Activated CD4-positive, alpha-beta memory T cell treated with anti-CD3 and anti-CD28 coated beads, Interleukin-2, amount 10 ng/mL, durations not matched to agents 7 days and 5 days (primary cell): ENCODE measurements around the gene FBXO47. TPM values are rescaled to one million over a fixed set of nuclear protein-coding genes. Genes with fewer than 3 reads are reported as not detected.
"Not testable (repeated sequence)": the region's sequence is repeated elsewhere in the genome, so short reads cannot be mapped to it uniquely, and the experiment has no call there.

ENCODE experiments used
- CTCF ChIA-PET: fragments of 350-600 bp; sonication (Branson Sonifier 250); formaldehyde crosslinking; loops from one replicate; lab custom pipeline; 2021; ENCODE audit warnings: antibody characterized with exemption, inconsistent platforms; lab: Charles Lee
- POLR2A ChIA-PET: fragments of 350-600 bp; sonication (Branson Sonifier 250); formaldehyde crosslinking; loops from one replicate; lab custom pipeline; 2021; ENCODE audit warnings: antibody characterized with exemption; lab: Charles Lee
- DNase-seq: peaks from one replicate; pipeline ENCODE4 v3.0.0-alpha.2; 2020
- H3K27ac Mint-ChIP-seq: one replicate; pipeline ENCODE4 v1.8.0; 2021; ENCODE audit warnings: mild to moderate bottlenecking, mixed read lengths
- H3K27me3 Mint-ChIP-seq: one replicate; pipeline ENCODE4 v1.8.0; 2021; ENCODE audit warnings: mixed read lengths
- H3K36me3 Mint-ChIP-seq: one replicate; pipeline ENCODE4 v1.8.0; 2021; ENCODE audit warnings: low read depth, mixed read lengths
- H3K4me1 Mint-ChIP-seq: one replicate; pipeline ENCODE4 v1.8.0; 2021; ENCODE audit warnings: mixed read lengths
- H3K4me3 Mint-ChIP-seq: one replicate; pipeline ENCODE4 v1.8.0; 2021; ENCODE audit warnings: mild to moderate bottlenecking, mixed read lengths
- H3K9me3 Mint-ChIP-seq: one replicate; pipeline ENCODE4 v1.8.0; 2021; ENCODE audit warnings: mixed read lengths
- total RNA-seq, 2 experiments: library from RNA; stranded (reverse); gene quantifications; one replicate each; pipeline ENCODE4 v1.2.3, GENCODE V29; 2021

FBXO47 gene
- total RNA-seq, 2 experiments from 2014 or later = not detected

GRCh38 chr17:38917259-38917658 lies 49.9 kb downstream of the FBXO47 start:
- Mint-ChIP-seq H3K27me3 (no peaks in the 10 kb centered on the region), H3K4me3 (no peak overlapping the region), H3K4me1 (peaks cover 18% of the 10 kb centered on the region), H3K27ac (peak overlapping the region; percentile 55), H3K9me3 (no peaks in the 10 kb centered on the region), H3K36me3 (peaks cover 61% of the 10 kb centered on the region)
- ChIA-PET POLR2A (interaction anchor here (1.0 to 1.4 kb wide), 2 partner anchors 8 to 18 kb away, joined by 3 read pairs; partner anchors contain the start of gene LASP1NB), CTCF (interaction anchor here (0.7 kb wide), 1 partner anchor 46 kb away, joined by 3 read pairs; no protein-coding TSS in a partner anchor)
- peak; percentile 11 for DNase-seq

- H3K9me3 Mint-ChIP-seq = no peaks in the 10 kb centered on the region
- H3K4me3 Mint-ChIP-seq = no peak overlapping the region
- peak overlapping the region; percentile 55 for H3K27ac Mint-ChIP-seq
- ChIA-PET CTCF (interaction anchor here (0.7 kb wide), 1 partner anchor 46 kb away, joined by 3 read pairs; no protein-coding TSS in a partner anchor), POLR2A (interaction anchor here (1.0 to 1.4 kb wide), 2 partner anchors 8 to 18 kb away, joined by 3 read pairs; partner anchors contain the start of gene LASP1NB)
- no peaks in the 10 kb centered on the region for H3K27me3 Mint-ChIP-seq
- peaks cover 61% of the 10 kb centered on the region for H3K36me3 Mint-ChIP-seq
- peaks cover 18% of the 10 kb centered on the region for H3K4me1 Mint-ChIP-seq
- peak; percentile 5 for DNase-seq
Measured at GRCh38 chr17:38916771-38917170, 50.4 kb downstream of the FBXO47 start.

- ChIA-PET CTCF (interaction anchor here (1.2 kb wide), 1 partner anchor 9 kb away, joined by 3 read pairs; no protein-coding TSS in a partner anchor), POLR2A (interaction anchor here (1.3 to 1.4 kb wide), 2 partner anchors 11 to 16 kb away, joined by 3 read pairs; no protein-coding TSS in a partner anchor)
- Mint-ChIP-seq H3K27me3 (no peaks in the 10 kb centered on the region), H3K4me1 (peaks cover 18% of the 10 kb centered on the region), H3K4me3 (no peak overlapping the region), H3K27ac (peak overlapping the region; percentile 3), H3K36me3 (peaks cover 58% of the 10 kb centered on the region), H3K9me3 (no peaks in the 10 kb centered on the region)
- DNase-seq = peak; percentile 9
Measured at GRCh38 chr17:38915639-38915995, 51.6 kb downstream of the FBXO47 start.

DNA sequence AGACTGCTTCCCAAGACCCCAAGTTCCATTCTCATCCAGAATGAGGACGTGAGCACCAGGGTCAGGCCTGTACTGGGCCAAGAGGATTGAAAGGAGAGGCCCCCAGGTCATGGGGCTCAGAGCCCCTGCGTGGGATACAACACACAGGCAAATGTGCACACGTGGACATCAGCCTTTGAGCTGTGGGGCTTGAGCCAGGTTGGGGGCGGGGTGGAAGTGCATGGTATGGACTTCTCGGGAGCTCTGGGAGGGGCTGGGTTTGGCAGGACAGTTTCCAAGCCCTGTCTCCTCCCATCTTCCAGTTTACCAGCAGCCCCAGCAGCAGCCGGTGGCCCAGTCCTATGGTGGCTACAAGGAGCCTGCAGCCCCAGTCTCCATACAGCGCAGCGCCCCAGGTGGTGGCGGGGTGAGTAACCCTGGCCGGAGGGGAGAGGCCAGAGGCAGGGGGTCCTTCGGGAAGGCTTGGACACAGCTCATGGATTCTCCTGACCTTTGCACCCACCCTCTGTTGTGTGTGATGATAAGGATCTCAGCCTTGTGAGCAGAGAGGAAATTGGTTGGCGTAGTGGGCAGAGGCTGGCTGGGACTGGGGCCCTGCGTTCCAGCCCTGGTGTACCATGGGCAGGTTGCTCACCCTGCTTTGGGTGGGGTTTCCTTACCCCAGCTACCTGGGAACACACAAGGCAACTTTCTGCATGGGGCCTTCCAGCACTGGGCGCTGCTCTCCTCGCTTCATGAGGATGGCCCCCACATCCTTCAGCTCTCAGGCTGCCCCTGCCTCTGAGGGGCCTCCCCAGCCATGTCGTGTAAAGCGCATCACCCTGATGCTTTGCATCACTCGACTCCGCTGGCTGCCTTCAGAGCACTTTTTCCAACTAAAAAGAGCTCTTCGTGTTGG lies 52.2 kb downstream of the FBXO47 start:
- peak; percentile 14 for DNase-seq
- Mint-ChIP-seq H3K27me3 (no peaks in the 10 kb centered on the region), H3K36me3 (peaks cover 56% of the 10 kb centered on the region), H3K9me3 (no peaks in the 10 kb centered on the region), H3K4me3 (no peak overlapping the region), H3K27ac (no peak overlapping the region), H3K4me1 (peaks cover 18% of the 10 kb centered on the region)
- ChIA-PET POLR2A (interaction anchor here (1.3 to 1.4 kb wide), 2 partner anchors 11 to 16 kb away, joined by 3 read pairs; no protein-coding TSS in a partner anchor), CTCF (interaction anchor here (1.2 kb wide), 1 partner anchor 9 kb away, joined by 3 read pairs; no protein-coding TSS in a partner anchor)

- no peak overlapping the region for H3K4me3 Mint-ChIP-seq
- H3K9me3 Mint-ChIP-seq = no peaks in the 10 kb centered on the region
- no peaks in the 10 kb centered on the region for H3K27me3 Mint-ChIP-seq
- DNase-seq = no peak
- no peak overlapping the region for H3K27ac Mint-ChIP-seq
- ChIA-PET CTCF (no interaction called here), POLR2A (interaction anchor here (1.9 kb wide), 1 partner anchor 13 kb away, joined by 5 read pairs; no protein-coding TSS in a partner anchor)
- peaks cover 20% of the 10 kb centered on the region for H3K4me1 Mint-ChIP-seq
- H3K36me3 Mint-ChIP-seq = peaks cover 33% of the 10 kb centered on the region
Measured at GRCh38 chr17:38912221-38912813, 54.9 kb downstream of the FBXO47 start.

GRCh38 chr17:38911731-38912081 lies 55.5 kb downstream of the FBXO47 start:
- H3K27ac Mint-ChIP-seq, H3K9me3 Mint-ChIP-seq, POLR2A ChIA-PET, H3K27me3 Mint-ChIP-seq, DNase-seq, CTCF ChIA-PET, H3K4me3 Mint-ChIP-seq: not testable (repeated sequence)
- Mint-ChIP-seq H3K36me3 (peaks cover 26% of the 10 kb centered on the region), H3K4me1 (peaks cover 18% of the 10 kb centered on the region)

DNA sequence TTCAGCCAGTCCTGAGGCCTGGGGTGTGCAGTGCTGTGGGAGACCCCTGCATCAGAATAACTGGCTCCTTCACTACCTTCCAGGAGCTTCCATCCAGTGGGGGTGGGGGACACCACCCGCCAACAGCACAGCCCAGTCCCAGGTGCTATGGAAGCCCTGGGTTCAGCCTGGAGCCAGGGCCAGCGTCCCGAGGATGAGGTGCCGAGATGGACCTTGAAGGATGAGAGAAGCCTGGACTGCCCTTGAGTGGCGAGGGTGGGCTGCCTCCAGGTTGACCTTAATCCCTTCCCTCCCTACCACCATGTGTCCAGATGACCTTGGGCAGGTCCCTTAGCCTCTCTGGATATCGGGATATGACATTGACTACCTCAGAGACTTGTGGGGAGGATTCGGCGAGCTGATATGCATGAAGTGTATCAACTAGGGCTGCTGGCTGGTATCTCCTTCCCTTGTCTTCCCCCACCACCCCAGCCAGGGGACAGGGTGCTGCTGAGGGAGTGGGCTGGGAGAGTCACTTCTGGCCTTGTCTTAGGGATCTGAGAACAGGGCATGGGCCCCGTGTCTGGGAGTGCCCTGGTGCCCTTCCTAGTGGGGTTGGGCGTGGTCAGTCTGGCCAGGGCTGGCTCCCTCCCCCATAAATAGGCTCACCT lies 56.0 kb downstream of the FBXO47 start:
- H3K27ac Mint-ChIP-seq = no peak overlapping the region
- DNase-seq = no peak
- H3K4me3 Mint-ChIP-seq = no peak overlapping the region
- H3K36me3 Mint-ChIP-seq = peaks cover 24% of the 10 kb centered on the region
- ChIA-PET POLR2A (interaction anchor here (1.5 kb wide), 1 partner anchor 57 kb away, joined by 5 read pairs; the partner anchor contains the start of gene RPL23), CTCF (no interaction called here)
- no peaks in the 10 kb centered on the region for H3K9me3 Mint-ChIP-seq
- peaks cover 19% of the 10 kb centered on the region for H3K4me1 Mint-ChIP-seq
- H3K27me3 Mint-ChIP-seq = no peaks in the 10 kb centered on the region

GRCh38 chr17:38910325-38910724 lies 56.9 kb downstream of the FBXO47 start:
- peaks cover 22% of the 10 kb centered on the region for H3K4me1 Mint-ChIP-seq
- H3K4me3 Mint-ChIP-seq = no peak overlapping the region
- H3K9me3 Mint-ChIP-seq = no peaks in the 10 kb centered on the region
- POLR2A ChIA-PET = interaction anchor here (0.7 to 1.5 kb wide), 2 partner anchors 11 to 56 kb away, joined by 3 to 5 read pairs; partner anchors contain the start of gene RPL23
- H3K27ac Mint-ChIP-seq = no peak overlapping the region
- peaks cover 21% of the 10 kb centered on the region for H3K36me3 Mint-ChIP-seq
- no peaks in the 10 kb centered on the region for H3K27me3 Mint-ChIP-seq
- no peak for DNase-seq
- CTCF ChIA-PET = no interaction called here

DNA sequence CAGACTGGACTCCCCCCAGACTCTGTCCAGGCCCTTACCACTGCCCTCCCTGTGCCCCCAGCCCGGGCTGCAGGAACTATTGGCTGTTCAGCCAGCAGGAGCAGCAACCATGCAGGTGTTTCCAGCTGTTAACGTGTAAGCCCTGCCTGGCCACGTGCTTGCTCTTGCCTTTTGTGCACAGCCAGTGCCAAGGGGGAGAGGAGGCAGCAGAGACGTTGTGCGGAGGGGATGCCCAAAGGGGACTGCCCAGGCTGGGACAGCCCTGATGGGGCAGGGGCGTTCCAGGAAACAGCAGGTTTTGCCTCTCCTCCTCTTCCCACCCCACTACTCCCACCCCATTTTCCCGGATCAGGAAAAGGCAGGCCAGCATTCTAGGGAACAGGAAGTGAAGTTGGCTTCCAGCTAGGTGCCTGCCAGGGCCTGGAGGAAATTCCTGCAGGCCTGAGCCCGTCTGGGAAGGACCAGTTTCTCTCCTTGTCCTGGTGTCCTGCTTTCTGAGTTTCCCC lies 58.5 kb downstream of the FBXO47 start:
- ChIA-PET CTCF (no interaction called here), POLR2A (interaction anchor here (1.6 kb wide), 1 partner anchor 22 kb away, joined by 3 read pairs; no protein-coding TSS in a partner anchor)
- Mint-ChIP-seq H3K4me1 (peaks cover 9% of the 10 kb centered on the region), H3K36me3 (peaks cover 18% of the 10 kb centered on the region), H3K27ac (no peak overlapping the region), H3K4me3 (no peak overlapping the region), H3K9me3 (no peaks in the 10 kb centered on the region), H3K27me3 (no peaks in the 10 kb centered on the region)
- no peak for DNase-seq

DNA sequence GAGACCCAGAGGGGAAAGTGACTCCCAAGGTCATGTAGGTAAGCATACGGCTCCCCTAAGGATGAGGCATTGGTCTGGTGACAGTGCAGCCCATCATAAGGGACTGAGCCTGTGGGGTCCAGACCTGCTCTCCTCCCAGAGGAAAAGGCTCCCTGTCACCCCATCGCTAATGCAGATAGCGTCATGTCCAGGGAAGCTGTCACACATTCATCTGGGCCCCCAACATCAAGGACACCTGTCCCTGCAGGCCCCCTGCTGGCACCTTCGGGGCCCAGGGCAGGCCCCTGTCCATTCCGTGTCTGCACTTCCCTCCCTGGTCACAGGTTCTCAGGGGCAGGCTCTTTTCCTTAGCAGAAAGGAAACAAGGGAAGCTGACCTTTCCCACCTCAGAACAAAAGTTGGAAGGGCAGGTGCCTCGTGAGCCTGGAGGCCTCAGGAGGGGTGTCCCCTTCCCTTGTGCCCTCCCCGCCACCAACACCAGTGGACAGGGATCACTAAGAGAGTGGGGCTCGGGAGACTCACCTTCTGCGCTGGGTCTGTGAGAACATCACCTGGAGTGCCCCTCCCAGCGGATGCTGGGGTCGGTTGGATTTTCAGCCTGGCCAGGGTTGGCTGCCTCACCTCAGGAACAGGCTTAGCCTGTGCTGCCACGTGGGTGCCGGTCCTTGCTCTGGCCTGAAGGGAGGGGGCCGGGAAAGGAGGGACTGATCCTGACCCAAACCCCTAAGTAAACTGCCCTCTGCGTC lies 59.1 kb downstream of the FBXO47 start:
- H3K4me1 Mint-ChIP-seq = peaks cover 8% of the 10 kb centered on the region
- ChIA-PET CTCF (interaction anchor here (0.9 to 1.4 kb wide), 2 partner anchors 9 to 245 kb away, joined by 3 read pairs; no protein-coding TSS in a partner anchor), POLR2A (interaction anchor here (0.6 to 1.6 kb wide), 4 partner anchors 21 to 1263 kb away, joined by 3 read pairs; partner anchors contain the start of gene LASP1)
- H3K4me3 Mint-ChIP-seq = no peak overlapping the region
- no peaks in the 10 kb centered on the region for H3K9me3 Mint-ChIP-seq
- no peak overlapping the region for H3K27ac Mint-ChIP-seq
- no peaks in the 10 kb centered on the region for H3K27me3 Mint-ChIP-seq
- DNase-seq = no peak
- peaks cover 24% of the 10 kb centered on the region for H3K36me3 Mint-ChIP-seq

DNA sequence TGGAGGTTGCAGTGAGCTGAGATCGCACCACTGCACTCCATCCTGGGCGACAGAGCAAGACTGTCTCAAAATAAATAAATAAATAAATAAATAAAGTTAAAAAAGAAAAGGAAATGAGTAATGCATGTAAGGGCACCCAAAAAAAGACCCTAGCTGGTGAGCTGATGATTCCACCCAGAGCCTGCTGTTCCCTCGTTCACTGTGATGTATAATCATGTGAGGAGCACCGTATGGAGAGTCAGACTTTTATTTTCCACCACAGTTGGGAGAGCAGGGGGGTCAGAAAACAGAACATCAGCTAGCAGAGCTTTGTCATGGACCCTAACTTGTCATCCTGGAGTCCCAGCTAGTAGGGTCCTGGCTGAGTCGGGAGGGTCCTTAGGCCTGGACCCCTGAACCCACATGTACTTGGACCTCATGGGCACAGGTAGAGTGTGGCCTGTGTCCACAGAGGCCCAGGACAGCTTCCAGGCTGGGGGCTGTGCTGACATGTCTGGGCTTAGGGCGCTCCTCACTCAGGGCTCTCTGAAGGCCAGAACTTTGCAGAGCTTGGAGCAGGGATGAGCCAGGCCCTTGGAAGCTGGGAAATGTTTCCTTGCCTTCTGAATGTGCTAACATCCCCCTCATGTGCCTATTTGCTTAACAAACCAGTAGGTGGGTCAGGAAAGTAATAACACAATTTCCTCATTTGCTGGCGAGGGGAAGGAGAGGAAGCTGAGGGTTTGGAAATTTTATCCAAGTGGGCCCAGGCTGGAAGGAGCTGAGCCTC lies 60.6 kb downstream of the FBXO47 start:
- Mint-ChIP-seq H3K4me1 (peaks cover 13% of the 10 kb centered on the region), H3K4me3 (no peak overlapping the region), H3K9me3 (no peaks in the 10 kb centered on the region), H3K36me3 (peaks cover 30% of the 10 kb centered on the region), H3K27me3 (no peaks in the 10 kb centered on the region), H3K27ac (no peak overlapping the region)
- ChIA-PET POLR2A (interaction anchor here (0.7 to 1.0 kb wide), 4 partner anchors 9 to 53 kb away, joined by 3 to 4 read pairs (median 3); partner anchors contain the start of gene LASP1), CTCF (interaction anchor here (1.0 to 1.5 kb wide), 6 partner anchors 9 to 246 kb away, joined by 3 to 5 read pairs (median 4); no protein-coding TSS in a partner anchor)
- DNase-seq = no peak
